Fibroblast of lung (primary cell): ENCODE results near the gene AGRN.

Experiments used
- CTCF ChIP-seq, 2 donors: IDR thresholded peaks in 1 of 2; conservative IDR thresholded peaks in 1 of 2; 1 replicate in 1 of 2; 2 replicates in 1 of 2; pipeline ENCODE4 v1.5.1; 2011 to 2012; ENCODE audit warnings: low read length in 2 of 2, control low read depth in 1 of 2, inconsistent platforms in 1 of 2, low read depth in 1 of 2, mild to moderate bottlenecking in 1 of 2
- EZH2 ChIP-seq: IDR thresholded peaks from 2 replicates; pipeline ENCODE4 v1.5.1; 2012; ENCODE audit warnings: low read length, control low read depth, mild to moderate bottlenecking; ENCODE audit errors: missing control alignments

DNA sequence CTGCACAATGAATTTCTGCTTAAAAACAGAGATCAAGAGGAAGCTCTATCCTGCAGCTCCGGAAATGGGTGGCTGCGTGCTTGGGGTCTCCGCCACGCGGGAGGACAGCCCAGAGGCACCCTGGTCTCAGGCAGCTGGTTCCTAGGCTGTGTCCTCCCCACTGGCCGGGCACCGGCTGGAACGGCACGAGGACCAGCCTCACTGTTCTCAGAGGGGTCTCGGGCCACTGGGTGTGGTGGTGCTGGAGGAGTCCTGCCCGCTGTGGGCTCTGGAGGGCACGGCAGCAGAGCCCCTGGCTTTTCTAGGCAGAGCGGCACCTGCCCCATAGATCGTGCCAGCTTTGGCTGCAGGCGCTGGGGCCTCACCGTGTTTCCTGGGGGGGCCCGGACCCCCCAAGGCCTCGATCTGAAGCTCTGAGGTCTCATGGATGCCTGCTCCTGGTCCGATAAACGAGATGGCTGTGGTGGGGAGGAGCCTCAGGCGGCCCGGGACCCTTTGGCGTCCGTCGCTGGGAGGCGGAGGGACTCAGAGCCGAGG is 62.4 kb downstream of the AGRN start:
- TF ChIP-seq CTCF (conservative IDR thresholded peaks at IDR 0.05 in 1 of 2, IDR thresholded peaks at IDR 0.05 in 1 of 2; ENCODE audit: low read depth in 1 of 2, low read length in 2 of 2), result no peak
- TF ChIP-seq EZH2, result no peak
